ENCODE results near the gene DLL4.

The DLL4 gene

GRCh38 chr15:40928821-40929659 lies at the start of gene DLL4:
Gene DLL4, plus strand, starts transcription at chr15:40929340. Its CDS starts 329 bp downstream, at chr15:40929669.
- in situ Hi-C loops (cut with MboI; ENCODE audit: low sequenced_read_pairs) = no loop called here

GRCh38 chr15:40879609-40880008 lies 49.5 kb upstream of the DLL4 start:
- in situ Hi-C loops (cut with MboI; ENCODE audit: low sequenced_read_pairs) = no loop called here

GRCh38 chr15:40881351-40881750 lies 47.8 kb upstream of the DLL4 start:
- in situ Hi-C loops (cut with MboI; ENCODE audit: low sequenced_read_pairs) = no loop called here

- in situ Hi-C loops (cut with MboI; ENCODE audit: low sequenced_read_pairs) = no loop called here
Measured at GRCh38 chr15:40886586-40886985, 42.6 kb upstream of the DLL4 start.

GRCh38 chr15:40889112-40889511 lies 40.0 kb upstream of the DLL4 start:
- in situ Hi-C loops (cut with MboI; ENCODE audit: low sequenced_read_pairs) = no loop called here

GRCh38 chr15:40891138-40891537 lies 38.0 kb upstream of the DLL4 start:
- in situ Hi-C loops (cut with MboI; ENCODE audit: low sequenced_read_pairs) = no loop called here

GRCh38 chr15:40891810-40892446 lies 37.2 kb upstream of the DLL4 start:
- in situ Hi-C loops (cut with MboI; ENCODE audit: low sequenced_read_pairs) = no loop called here

- in situ Hi-C loops (cut with MboI; ENCODE audit: low sequenced_read_pairs) = no loop called here
Measured at GRCh38 chr15:40892447-40893012, 36.6 kb upstream of the DLL4 start.

- in situ Hi-C loops (cut with MboI; ENCODE audit: low sequenced_read_pairs) = no loop called here
Measured at GRCh38 chr15:40893019-40893670, 36.0 kb upstream of the DLL4 start.

- in situ Hi-C loops (cut with MboI; ENCODE audit: low sequenced_read_pairs) = no loop called here
Measured at GRCh38 chr15:40893733-40894680, 35.1 kb upstream of the DLL4 start, which contains the start of gene VPS18. Gene VPS18, plus strand, starts transcription at chr15:40894450. Its CDS starts 319 bp downstream, at chr15:40894769.

GRCh38 chr15:40894681-40895448 lies 34.3 kb upstream of the DLL4 start:
- in situ Hi-C loops (cut with MboI; ENCODE audit: low sequenced_read_pairs) = no loop called here

GRCh38 chr15:40899536-40900207 lies 29.5 kb upstream of the DLL4 start:
- in situ Hi-C loops (cut with MboI; ENCODE audit: low sequenced_read_pairs) = loop anchor here (10.0 kb wide), 1 partner anchor 285 kb away; no protein-coding TSS in a partner anchor

- in situ Hi-C loops (cut with MboI; ENCODE audit: low sequenced_read_pairs) = loop anchor here (10.0 kb wide), 1 partner anchor 284 kb away; no protein-coding TSS in a partner anchor
Measured at GRCh38 chr15:40900256-40901052, 28.7 kb upstream of the DLL4 start.

GRCh38 chr15:40901053-40901443 lies 28.1 kb upstream of the DLL4 start:
- in situ Hi-C loops (cut with MboI; ENCODE audit: low sequenced_read_pairs) = loop anchor here (10.0 kb wide), 1 partner anchor 284 kb away; no protein-coding TSS in a partner anchor

- in situ Hi-C loops (cut with MboI; ENCODE audit: low sequenced_read_pairs) = loop anchor here (10.0 kb wide), 1 partner anchor 282 kb away; no protein-coding TSS in a partner anchor
Measured at GRCh38 chr15:40902605-40903561, 26.3 kb upstream of the DLL4 start.

GRCh38 chr15:40904552-40905201 lies 24.5 kb upstream of the DLL4 start:
- in situ Hi-C loops (cut with MboI; ENCODE audit: low sequenced_read_pairs) = loop anchor here (10.0 kb wide), 1 partner anchor 280 kb away; no protein-coding TSS in a partner anchor

Measured in HL-60/S4 treated with retinoic acid at 250 ng/mL for 4 days and 3 days (cell line).